ENCODE results near the gene JOSD1.

DNA sequence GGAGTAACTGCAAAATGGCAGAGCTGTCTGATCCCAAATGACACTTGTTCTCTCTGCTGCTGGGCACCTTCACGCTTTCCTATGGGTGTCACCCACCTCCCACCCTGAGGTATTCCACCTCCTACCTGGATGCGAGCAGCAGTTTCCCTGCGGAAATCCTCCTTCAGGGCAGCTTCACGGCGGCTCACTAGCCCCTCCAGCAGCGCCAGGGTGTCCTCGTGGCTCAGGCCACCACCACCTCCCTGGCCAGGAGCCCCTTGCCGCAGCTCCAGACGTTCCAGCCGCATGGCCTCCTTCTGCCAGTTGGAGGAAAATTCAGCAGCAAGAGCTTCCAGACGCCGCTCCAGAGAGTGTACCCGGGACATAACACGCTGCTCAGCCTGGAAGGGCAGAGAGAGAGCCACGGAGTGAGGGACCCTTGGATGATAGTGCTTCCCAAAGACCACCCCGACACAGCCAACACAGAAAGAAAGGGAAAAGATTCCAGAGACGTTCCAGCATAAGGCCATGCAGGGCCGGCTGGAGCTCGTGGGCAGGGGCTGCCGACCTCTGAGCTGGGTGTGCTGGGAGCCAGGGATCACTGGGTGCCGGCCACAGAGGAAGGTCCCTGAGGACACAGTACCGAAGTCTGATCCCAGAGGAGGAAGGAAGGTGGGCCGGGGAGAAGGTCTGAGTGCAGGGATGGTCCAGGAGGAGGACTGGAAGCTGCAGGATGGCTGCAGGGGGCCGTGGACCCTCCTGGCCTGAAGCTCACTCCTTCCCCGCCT, 41.6 kb upstream of the JOSD1 start:
- TF ChIP-seq POLR2A (IDR thresholded peaks at IDR 0.05; ENCODE audit: low read length), result no peak
- TF ChIP-seq GATA1 (IDR thresholded peaks at IDR 0.05; ENCODE audit: low read depth, low read length), result no peak

All from erythroblast (primary cell).